HepG2 (cell line): ENCODE data around the gene PCBP2. TPM values are rescaled to one million over a fixed set of nuclear protein-coding genes. Genes with fewer than 3 reads are reported as not detected.

Source experiments
- ARID5B ChIP-seq: IDR thresholded peaks from 2 replicates; pipeline ENCODE4 v1.4.0; 2020; ENCODE audit warnings: mild to moderate bottlenecking, missing genetic modification reagents
- ATF4 ChIP-seq, 2 experiments: fragments of 450-650 bp in 1 of 2; sonication (generic) in 1 of 2; formaldehyde crosslinking; IDR thresholded peaks; 2 replicates each; pipeline versions ENCODE4 v1.5.0 to v1.8.0; 2020 to 2022; ENCODE audit warnings: mild to moderate bottlenecking in 1 of 2, missing genetic modification reagents in 1 of 2
- GMEB2 ChIP-seq: IDR thresholded peaks from 2 replicates; pipeline ENCODE4 v1.6.1; 2016; ENCODE audit warnings: missing biosample characterization, missing genetic modification reagents, low read depth
- HIC2 ChIP-seq: sonication (generic); formaldehyde crosslinking; IDR thresholded peaks from 2 replicates; pipeline ENCODE4 v1.9.0; 2022; ENCODE audit warnings: low read depth, missing genetic modification reagents
- MIER2 ChIP-seq: IDR thresholded peaks from 2 replicates; pipeline ENCODE4 v1.6.1; 2016; ENCODE audit warnings: missing biosample characterization, missing genetic modification reagents
- MLXIP ChIP-seq: sonication (generic); formaldehyde crosslinking; IDR thresholded peaks from 2 replicates; pipeline ENCODE4 v1.9.0; 2021; ENCODE audit warnings: missing genetic modification reagents, borderline replicate concordance
- SNRNP70 ChIP-seq: fragments of 200-400 bp; formaldehyde crosslinking; IDR thresholded peaks from 2 replicates; pipeline ENCODE4 v1.6.1; 2017; ENCODE audit warnings: mild to moderate bottlenecking, low read depth, low read length, moderate library complexity
- ZBTB20 ChIP-seq: sonication (generic); formaldehyde crosslinking; IDR thresholded peaks from 2 replicates; pipeline ENCODE4 v1.8.1; 2023; ENCODE audit warnings: missing genetic modification reagents, low read depth, mild to moderate bottlenecking, borderline replicate concordance
- ZNF18 ChIP-seq: sonication (generic); formaldehyde crosslinking; IDR thresholded peaks from 2 replicates; pipeline ENCODE4 v1.8.0; 2022; ENCODE audit warnings: mild to moderate bottlenecking, missing genetic modification reagents; ENCODE audit not compliant: insufficient replicate concordance
- ZNF619 ChIP-seq: sonication (generic); formaldehyde crosslinking; IDR thresholded peaks from 2 replicates; pipeline ENCODE4 v1.4.0; 2020; ENCODE audit warnings: mild to moderate bottlenecking, missing genetic modification reagents
- ZNF770 ChIP-seq: sonication (generic); formaldehyde crosslinking; IDR thresholded peaks from 2 replicates; pipeline ENCODE4 v1.5.0; 2020; ENCODE audit warnings: mild to moderate bottlenecking, missing genetic modification reagents
- polyA plus RNA-seq, 8 experiments: library from polyadenylated mRNA; depleted of rRNA in 3 of 8; stranded (reverse) in 7 of 8; unstranded in 1 of 8; fragments of >200 nt; fragmentation: Illumina TruSeq in 4 of 8; extraction: Trizol in 4 of 8; gene quantifications; 2 replicates each; pipeline versions ENCODE4 v1.2.1 to v1.2.3, GENCODE V29; 2011 to 2016; ENCODE audit warnings: low read depth in 4 of 8, missing spikeins in 1 of 8, mixed read lengths in 1 of 8; ENCODE audit not compliant: insufficient read depth in 1 of 8
- total RNA-seq, 5 experiments: library from RNA; depleted of rRNA; stranded (reverse); fragments of >200 nt; fragmentation: Illumina TruSeq; extraction: Trizol; gene quantifications; 2 replicates each; pipeline ENCODE4 v1.2.3, GENCODE V29; 2016; ENCODE audit warnings: low read depth in 1 of 5

The PCBP2 gene
- total and polyA plus RNA-seq, 2 of the 13 experiments (the other 11 are each of a cell fraction or from before 2014, with no cell fraction given) = 154 to 345 TPM

- no peak for TF ChIP-seq HIC2
- no peak for TF ChIP-seq MLXIP (CRISPR knock-in tag)
- peak in 1 of 2 experiments; percentile 56; a peak in 1 of 4 replicates for TF ChIP-seq ATF4 (CRISPR knock-in tag; IDR thresholded peaks at IDR 0.05)
- TF ChIP-seq SNRNP70 = no peak
- TF ChIP-seq ZNF770 (CRISPR knock-in tag) = no peak; the same call in none of the 2 replicates
- TF ChIP-seq GMEB2 (CRISPR knock-in tag) = no peak
- no peak for TF ChIP-seq ZBTB20 (CRISPR knock-in tag)
- peak; percentile 42; the same call in 1 of the 2 replicates for TF ChIP-seq ARID5B
- no peak for TF ChIP-seq ZNF18 (CRISPR knock-in tag)
- TF ChIP-seq MIER2 (CRISPR knock-in tag) = no peak
- no peak for TF ChIP-seq ZNF619
Measured at GRCh38 chr12:53441040-53441833, 10.7 kb upstream of the PCBP2 start, which contains the start of gene PRR13 (continued).
